Stimulated activated CD4-positive, alpha-beta T cell treated with anti-CD3 and anti-CD28 coated beads, TNF-alpha, amount 100 ng/mL, for 24 hours (primary cell): ENCODE results near the gene PCDH8.

Experiments
- DNase-seq, 3 experiments: peaks; one replicate each; pipeline ENCODE4 v3.0.0-alpha.2; 2020; ENCODE audit warnings: low read depth in 3 of 3

Gene PCDH8, protein sequence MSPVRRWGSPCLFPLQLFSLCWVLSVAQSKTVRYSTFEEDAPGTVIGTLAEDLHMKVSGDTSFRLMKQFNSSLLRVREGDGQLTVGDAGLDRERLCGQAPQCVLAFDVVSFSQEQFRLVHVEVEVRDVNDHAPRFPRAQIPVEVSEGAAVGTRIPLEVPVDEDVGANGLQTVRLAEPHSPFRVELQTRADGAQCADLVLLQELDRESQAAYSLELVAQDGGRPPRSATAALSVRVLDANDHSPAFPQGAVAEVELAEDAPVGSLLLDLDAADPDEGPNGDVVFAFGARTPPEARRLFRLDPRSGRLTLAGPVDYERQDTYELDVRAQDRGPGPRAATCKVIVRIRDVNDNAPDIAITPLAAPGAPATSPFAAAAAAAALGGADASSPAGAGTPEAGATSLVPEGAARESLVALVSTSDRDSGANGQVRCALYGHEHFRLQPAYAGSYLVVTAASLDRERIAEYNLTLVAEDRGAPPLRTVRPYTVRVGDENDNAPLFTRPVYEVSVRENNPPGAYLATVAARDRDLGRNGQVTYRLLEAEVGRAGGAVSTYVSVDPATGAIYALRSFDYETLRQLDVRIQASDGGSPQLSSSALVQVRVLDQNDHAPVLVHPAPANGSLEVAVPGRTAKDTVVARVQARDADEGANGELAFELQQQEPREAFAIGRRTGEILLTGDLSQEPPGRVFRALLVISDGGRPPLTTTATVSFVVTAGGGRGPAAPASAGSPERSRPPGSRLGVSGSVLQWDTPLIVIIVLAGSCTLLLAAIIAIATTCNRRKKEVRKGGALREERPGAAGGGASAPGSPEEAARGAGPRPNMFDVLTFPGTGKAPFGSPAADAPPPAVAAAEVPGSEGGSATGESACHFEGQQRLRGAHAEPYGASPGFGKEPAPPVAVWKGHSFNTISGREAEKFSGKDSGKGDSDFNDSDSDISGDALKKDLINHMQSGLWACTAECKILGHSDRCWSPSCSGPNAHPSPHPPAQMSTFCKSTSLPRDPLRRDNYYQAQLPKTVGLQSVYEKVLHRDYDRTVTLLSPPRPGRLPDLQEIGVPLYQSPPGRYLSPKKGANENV

DNA sequence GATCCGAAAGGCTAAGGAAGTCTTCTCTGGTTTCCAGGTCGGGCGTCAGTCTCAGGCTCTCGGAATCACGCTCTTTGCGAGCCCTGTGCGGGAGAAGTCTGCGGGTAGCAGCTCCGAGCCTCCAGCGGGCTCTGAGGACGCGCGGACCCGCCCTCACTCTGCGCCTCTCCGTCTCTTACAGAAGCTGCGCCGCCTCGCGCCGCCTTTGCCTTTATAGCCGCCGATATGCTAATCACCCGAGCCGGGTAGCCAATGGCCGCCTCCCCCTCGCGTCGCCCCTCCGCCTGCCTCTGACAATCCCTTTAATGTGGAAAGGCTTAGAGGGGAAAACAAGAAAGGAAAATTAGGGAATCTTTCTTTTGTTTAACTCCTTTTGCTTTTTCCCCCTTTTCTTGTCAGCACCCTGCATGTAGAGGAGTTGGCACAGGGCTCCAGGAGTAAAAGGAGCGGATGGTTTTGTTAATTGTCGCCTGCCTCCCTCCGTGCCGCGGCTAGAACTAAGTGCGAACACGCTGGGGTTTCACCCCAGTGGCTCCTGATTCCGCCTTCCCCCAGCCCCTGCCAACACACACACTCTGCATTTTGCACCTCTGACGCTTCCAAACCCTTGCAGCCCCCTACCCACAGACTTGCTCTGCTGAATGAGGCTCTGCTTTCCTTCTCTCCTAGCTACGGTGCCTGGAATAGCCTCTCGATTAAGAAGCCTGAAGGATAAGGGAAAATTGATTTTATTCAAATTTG is at the start of gene PCDH8:
Gene PCDH8 (minus strand): TSS at position 186 of the 741 bp plus-strand sequence. CDS start 204 bp downstream, outside the sequence.
- DNase-seq = no peak

DNA sequence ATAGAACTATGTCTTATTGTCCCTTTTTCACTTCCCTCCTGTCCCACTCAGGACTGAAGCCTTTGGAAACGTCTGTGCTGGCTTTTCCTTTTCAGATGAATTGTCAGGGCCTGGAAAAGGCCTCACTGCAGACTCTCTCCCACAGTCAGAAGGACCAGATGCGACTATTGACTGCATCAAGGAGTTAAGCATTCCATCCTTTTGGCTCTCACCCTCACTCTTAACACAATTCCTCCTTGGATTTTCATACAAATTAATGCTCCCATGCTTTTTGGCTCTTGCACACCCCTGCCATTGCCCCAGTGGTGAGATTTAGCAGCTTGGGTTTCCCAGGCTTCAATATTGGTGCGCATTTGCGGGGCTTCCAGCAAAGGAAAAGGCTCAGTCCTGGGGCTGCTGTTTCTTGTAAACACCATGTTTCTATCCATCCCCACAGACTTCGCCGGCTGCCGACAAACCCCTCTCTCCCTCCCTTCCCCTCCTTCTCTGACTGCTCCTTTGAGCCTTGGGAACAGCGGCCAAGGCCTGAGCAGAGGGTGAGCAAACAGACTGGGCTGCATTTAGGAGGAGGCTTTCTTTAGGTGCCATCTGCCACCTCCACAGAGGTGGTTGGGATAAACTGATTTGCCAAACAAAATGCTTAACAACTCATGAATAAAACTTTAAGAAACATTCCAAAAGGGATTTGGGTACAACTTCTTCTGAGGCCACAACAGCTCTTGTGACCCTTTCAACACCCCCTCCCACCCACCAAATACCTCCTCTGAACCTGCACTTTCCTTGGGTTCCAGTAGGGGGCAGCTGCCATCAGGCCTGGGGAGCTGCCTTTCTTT is 48.6 kb upstream of the PCDH8 start:
- DNase-seq = no peak

DNA sequence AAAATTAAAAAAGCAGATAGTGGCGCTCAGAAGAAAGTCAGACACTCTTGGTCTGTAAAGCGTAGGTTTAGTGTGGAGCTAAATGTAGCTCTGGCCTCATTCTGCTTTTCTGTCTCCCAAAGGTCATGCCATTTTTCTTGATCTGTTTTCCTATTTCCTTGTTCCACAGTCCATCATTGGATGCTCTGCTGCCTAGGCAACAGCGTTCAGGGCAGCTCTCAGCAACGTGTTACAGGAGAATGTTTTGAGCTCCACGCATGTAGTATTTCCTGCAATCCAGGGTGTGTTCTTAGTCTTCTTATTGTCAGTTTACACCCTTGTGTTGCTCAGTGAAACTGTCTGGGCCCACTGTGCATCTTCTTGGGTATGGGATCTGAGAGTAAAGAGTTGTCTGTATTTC is 46.0 kb upstream of the PCDH8 start:
- DNase-seq = no peak

DNA sequence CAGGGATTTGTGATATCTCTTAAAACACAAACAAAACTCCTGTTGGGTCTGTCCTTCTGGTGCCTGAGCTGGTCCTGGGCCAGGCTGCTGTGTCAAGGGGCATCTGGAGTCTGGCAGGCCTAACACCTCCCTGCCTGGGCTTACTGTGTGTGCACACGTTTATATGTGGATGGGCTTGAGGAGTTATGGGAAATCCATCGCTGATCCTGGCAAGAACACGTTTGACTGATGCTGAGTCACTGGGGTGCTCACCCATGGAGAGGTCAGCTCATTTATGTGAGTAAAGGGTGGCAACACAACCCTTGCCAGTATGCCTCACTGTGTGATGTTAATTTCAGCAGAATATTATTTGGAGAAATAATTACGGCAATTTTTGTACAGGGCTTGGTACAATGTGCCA is 44.5 kb upstream of the PCDH8 start:
- no peak for DNase-seq

DNA sequence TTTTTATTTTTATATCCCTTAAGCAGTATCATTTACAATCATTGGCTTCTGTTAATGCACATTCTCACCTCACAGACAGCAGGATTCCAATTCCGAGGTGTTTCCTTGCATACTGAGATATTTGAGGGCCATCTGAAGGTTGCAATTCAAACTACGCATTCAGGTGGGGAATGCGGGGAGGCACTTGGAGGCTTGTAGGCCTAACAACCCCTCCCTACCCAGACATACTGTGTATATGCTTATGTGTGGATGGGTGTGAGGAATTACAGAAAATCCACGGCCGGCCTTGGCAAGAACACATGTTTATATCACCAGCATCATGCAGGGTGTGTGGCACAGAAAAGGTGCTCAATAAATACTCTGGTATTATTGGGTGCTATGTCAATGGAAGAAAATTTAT is 43.3 kb upstream of the PCDH8 start:
- no peak for DNase-seq

DNA sequence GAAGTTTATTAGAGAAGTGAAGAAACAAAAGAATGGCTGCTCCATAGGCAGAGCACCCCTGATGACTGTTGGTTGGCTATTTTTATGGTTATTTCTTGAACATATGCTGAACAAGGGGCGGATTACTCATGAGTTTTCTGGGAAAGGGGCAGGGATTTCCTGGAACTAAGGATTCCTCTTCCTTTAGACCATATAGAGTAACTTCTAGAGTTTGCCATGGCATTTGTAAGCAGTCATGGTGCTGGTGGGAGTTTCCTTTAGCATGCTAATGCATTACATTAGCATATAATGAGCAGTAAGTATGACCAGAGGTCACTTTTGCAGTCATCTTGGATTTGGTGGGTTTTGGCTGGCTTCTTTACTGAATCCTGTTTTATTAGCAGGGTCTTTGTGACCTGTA is 38.7 kb upstream of the PCDH8 start:
- DNase-seq = no peak

DNA sequence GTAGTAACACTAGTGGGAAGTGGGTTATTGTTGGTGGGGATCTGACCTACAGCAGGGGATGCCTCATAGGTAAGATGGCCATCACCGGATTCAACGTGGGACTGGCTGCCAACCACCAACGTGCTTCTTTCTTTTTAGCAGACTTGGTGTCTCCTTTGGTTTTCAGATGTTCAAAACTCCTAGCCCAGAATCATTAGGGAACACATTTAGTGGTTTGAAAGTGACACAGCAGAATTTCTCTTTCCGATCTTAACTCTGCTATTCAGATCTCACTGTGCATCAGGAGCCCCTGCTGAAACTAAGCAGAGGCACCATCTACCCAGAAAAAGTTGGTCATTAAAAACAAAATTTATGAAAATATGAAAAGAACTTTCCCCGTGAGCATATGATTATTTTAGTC is 36.7 kb upstream of the PCDH8 start:
- no peak for DNase-seq

DNA sequence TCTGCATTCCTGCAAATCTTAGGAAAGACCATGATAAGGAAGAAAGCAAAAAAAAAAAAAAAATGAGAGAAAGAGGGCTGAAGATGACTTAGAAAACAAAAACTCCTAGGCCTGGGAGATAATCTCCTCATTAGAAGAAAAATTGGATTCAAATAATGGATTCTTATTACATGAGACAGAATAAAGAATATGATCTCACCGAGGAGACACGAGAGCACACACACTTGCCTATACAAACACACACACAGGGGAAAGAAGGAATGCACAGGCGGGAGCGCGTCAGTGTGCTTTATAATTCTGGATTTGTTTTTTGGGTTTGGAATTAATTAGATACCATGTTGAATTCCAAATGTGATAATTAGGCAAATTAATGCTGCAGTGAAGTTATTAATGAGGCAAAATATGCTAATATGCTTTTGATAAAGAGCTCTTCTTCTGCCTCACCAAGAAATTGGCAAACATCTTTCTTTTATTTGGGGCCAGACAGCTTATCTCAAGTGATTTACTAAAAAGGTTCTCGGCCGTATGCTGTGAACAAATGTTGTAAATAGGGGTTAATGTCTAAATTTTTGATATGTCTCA is 36.1 kb upstream of the PCDH8 start:
- DNase-seq = no peak

DNA sequence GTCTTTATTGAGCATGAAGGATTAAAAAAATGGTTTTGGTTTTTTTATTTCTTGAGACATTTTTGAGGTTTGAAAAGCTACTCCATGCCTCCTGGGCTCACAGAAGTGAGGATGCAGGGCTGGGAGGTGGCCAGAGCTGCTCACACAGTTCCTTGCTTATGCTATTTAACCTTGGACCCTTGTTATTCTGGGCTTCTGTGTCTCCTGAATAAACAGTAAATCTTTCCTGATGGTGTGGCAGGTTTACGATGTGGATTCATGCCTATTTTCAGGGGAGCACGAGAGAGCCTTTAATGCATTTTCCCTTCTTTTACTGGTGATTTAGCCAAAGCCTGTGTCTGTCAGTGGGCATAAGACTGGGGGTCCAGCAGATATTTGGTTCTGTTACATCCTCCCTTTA is 34.3 kb upstream of the PCDH8 start:
- no peak for DNase-seq

DNA sequence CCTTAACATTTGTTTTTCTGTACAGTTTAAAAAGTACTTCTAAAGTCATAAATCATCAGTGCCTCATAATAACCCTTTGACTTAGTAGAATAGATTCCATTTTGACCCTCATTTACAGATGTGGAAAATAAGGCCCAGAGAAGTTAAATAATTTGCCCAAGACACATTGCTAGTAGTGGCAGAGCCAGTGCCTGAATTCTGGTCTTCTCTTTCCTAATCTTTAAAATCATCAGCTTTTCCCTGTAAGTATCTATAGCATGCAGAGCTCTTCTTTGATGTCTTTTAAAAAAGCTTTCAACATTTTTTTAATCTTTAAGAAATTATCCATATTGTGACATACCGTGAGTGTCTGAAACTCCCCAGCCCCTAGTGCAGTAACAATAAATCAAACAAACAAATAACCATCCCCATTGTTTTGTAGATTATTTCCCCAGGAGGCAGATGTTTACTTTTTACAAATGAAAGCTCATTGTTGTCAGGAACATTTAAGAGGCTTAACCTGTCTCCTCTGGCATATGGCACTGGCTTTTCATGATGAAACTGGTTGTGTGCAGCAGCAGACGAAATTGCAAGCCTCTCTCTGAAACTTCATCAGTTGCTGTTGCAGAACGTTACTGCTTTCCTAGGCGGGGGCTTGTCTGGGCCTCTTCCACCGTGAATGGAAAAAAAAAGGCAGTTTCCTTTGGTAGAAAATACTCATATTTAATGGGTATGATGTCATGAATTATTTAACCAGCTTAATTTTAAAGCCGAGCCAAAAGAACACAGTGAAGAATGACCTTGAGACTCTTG is 31.7 kb upstream of the PCDH8 start:
- no peak for DNase-seq

DNA sequence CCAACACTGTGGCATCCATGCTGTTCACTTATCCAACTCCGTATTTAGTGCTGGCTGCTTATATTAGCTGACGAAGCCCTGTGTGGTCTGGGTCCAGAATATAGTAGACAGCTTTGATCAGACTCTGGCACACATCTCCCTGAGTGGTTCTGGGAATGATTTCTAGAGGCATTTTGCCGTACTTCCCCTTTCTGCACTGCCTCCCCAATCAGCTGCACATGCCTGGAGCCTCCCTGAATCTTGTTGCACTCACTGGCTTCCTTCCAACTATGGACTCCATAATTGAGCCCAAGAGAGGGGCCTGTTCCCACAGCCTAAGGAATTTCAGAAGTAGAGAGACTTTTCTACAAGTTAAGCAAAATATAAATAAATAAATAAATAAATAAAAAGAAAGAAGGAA is 30.4 kb upstream of the PCDH8 start:
- DNase-seq = no peak

DNA sequence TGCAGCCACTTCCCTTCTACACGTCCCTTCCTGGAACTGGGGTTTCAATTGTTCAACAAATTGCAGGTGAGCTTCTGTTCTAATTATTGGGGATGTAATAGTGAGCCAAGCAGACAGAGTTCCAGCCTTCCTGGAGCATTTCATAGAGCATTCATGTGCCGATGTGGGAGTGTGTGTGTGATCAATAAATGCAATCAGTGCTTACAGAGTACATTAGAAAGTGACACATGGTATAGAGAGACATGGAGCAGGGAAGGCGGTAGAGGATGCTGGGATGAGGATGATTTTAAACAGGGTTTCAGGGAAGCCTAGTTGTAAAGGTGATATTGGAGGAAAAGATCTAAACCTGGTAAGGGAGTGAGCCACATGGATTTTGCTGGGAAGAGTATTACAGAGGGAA is 21.7 kb upstream of the PCDH8 start:
- DNase-seq = no peak

DNA sequence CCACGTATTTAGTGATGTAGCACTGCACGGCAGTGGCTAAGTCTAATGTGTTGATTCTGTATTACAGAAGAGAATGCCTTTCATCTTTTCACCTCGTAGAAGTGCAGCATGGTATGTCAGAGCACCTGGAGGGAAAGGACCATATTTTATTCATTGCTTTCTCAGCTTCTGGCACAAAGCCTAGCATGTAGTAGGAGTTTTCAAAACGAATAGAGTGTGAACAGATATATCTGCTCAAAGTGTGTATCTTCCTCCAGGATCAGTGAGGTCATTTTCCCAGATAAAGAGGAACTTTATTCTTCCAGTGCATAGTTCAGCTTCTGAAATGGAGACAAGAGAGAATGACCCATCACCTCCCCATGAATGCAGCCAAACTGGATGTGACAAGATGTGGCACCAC is 21.2 kb upstream of the PCDH8 start:
- no peak for DNase-seq

DNA sequence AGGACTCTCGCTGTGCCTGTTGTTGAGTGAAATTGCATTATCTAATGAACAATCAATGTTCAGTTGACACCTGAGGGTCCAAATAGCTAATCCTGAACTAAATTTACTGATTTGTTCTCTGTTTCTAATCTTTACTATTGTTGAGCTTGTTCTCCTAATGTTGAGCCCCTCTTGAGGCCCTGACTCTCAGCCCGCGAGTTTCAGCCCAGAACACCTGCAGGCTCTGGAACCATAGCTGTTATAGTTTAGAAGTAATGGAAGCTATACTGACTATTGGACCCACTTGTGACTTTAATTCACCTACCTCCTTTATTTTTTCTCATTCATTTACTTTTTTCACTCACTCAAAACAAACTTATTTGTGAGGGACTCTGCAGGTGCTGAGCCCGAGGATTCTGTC is 20.6 kb upstream of the PCDH8 start:
- no peak for DNase-seq

DNA sequence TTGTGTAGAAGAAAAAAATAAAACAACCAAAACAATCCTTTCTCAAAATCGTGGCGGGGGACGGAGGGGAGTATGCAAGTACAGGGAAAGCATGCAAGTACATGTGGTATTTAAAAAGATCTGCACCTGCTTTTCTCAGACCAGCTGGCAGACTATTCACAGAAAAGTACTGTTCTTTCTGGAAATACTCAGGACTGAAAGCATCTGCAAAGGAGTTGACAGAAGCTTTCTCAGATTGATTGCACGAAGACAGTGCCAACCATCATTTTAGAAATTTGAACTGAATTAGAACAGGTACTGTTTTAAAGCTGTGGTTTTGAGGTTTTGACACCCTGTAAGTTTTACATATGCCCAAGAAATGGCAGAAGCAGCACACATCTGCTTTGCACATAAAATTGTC is 19.8 kb upstream of the PCDH8 start:
- no peak for DNase-seq

DNA sequence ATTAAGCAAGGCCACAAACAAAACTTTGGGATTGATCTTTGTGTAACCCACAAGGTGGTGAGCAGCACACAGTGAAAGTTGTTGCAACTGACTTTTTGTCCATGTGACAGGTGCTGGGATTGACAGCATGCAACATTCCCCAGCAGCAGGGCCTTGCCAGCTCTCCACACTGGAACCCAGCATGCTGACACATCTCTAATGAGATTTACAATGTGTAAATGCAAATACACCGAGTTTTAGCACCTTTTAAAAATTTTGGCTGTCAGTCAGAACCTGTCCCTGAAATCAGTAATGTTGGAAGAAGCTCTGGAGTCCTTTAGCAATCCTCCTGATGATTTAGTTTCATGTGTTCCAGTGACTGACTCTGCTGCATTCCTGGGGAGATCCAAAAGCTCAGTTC is 16.5 kb upstream of the PCDH8 start:
- DNase-seq = no peak

DNA sequence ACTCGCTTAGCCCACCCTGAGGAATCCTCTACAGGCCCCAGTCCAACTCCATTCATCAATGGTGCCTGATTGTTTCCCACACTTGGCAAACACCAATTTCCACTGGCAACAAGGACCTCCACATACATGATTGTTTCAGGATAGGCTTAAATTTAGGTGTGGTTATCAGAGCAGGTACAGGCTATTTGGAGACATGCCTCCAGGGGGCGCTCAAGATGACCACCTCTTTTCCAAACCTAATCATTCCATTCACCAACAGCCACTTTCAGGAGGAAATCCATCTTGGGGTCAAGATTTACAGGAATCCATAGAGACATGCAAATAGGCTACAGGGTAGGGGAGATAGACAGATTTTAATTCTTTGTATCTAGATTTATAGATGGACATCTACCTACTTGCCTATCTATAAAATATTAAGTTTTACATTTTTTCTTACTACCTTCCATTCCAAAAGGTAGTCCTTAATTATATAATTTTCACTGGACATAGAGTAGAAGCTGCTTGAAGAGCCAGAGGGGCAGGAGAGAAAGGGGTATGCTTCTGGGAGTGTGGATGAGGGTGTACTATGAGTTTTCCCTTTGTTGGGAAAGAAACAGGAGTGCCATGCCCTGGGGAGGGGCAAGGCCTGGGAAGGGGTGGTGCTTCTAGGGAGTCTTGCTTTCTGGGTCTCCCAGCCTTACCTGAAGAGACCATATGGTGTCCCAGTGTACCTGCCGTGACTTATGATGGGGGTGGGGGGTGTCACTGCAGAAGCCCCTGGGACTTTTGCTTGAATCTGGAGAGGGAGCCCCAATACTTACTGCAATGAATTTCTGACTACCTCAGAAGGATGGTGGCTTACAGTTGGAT is 14.1 kb upstream of the PCDH8 start:
- no peak for DNase-seq

DNA sequence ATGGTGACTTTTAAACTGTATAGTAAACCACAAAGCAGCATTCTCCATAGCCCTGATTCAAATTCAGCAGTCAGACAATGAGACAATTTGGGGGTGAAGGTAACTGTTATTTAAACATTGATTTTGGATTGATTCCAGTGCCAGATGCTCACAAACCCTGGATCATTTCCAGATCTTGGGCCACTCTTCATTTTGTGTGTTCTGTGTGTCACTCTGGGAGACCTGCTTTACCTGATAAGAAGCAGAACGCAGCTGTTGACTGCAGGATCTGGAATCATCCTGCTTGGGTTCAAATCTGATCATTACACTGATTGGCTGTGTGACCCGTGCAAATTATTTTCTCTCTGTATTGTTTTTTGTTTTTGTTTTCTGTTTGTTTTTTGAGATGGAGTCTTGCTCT is 4.0 kb upstream of the PCDH8 start:
- no peak for DNase-seq
